Measurements from ENCODE around the gene HLA-DMB. TPM values are rescaled to one million over a fixed set of nuclear protein-coding genes. Genes with fewer than 3 reads are reported as not detected.
"Not testable (repeated sequence)": the region's sequence is repeated elsewhere in the genome, so short reads cannot be mapped to it uniquely, and the experiment has no call there.

The HLA-DMB gene
- polyA plus RNA-seq, 1 of the 3 experiments (the other 2 are of a cell fraction): not detected

GRCh38 chr6:32943864-32944649 is 3.2 kb upstream of the HLA-DMB start:
- peaks cover 6% of the 10 kb centered on the region for H3K9me3 ChIP-seq
- no peak for TF ChIP-seq JUND (IDR thresholded peaks at IDR 0.05)
- no peak for TF ChIP-seq GATA2 (CRISPR knock-in tag; IDR thresholded peaks at IDR 0.05)
- no peak for TF ChIP-seq RXRA (IDR thresholded peaks at IDR 0.05; ENCODE audit: borderline replicate concordance, low read depth)
- TF ChIP-seq REST (IDR thresholded peaks at IDR 0.05; ENCODE audit: low read depth, low read length): no peak
- DNase-seq: no peak
- no peak overlapping the region for H3K9ac ChIP-seq
- H3F3A ChIP-seq (replicated peaks; ENCODE audit: insufficient read depth): no peaks in the 10 kb centered on the region
- no peak overlapping the region for H3K4me3 ChIP-seq (ENCODE audit: low read depth in 2 of 2, low read length in 1 of 2)
- ChIA-PET CTCF (interaction anchor here (1.2 to 15.2 kb wide), 5 partner anchors 11 to 76 kb away, joined by 3 to 391 read pairs (median 43); partner anchors contain the start of gene HLA-DMA), POLR2A (no interaction called here)
- no peaks in the 10 kb centered on the region for H4K20me1 ChIP-seq (ENCODE audit: insufficient read depth)
- H3K36me3 ChIP-seq (replicated peaks in 1 of 2; ENCODE audit: control insufficient read depth in 1 of 2, insufficient read depth in 2 of 2, low read length in 1 of 2): no peaks in the 10 kb centered on the region
- no peaks in the 10 kb centered on the region for H3K9me2 ChIP-seq
- no peak overlapping the region for H3K27ac ChIP-seq (ENCODE audit: low read depth in 2 of 2, low read length in 1 of 2)
- H3K79me2 ChIP-seq (ENCODE audit: insufficient read depth): no peaks in the 10 kb centered on the region
- peaks cover 0 to 3% of the 10 kb centered on the region in 2 experiments; a peak in 1 of 4 replicates for H3K4me1 ChIP-seq (ENCODE audit: control insufficient read depth in 1 of 2, insufficient read depth in 2 of 2, low read depth in 1 of 2, low read length in 1 of 2)
- H3K4me2 ChIP-seq: no peak overlapping the region
- WGBS (ENCODE audit: low lambda C conversion rate): 22% methylated on average over 4 of the region's 4 CpGs
- peaks cover 26% of the 10 kb centered on the region; the same call in 1 of the 2 replicates for H3K27me3 ChIP-seq (ENCODE audit: insufficient read depth)
- H2AFZ ChIP-seq (ENCODE audit: low read depth): no peak overlapping the region

GRCh38 chr6:32942555-32943123 is 1.8 kb upstream of the HLA-DMB start:
- H3K9me3 ChIP-seq; H4K20me1 ChIP-seq (ENCODE audit: insufficient read depth); H3K4me2 ChIP-seq; H3K36me3 ChIP-seq (replicated peaks in 1 of 2; ENCODE audit: control insufficient read depth in 1 of 2, insufficient read depth in 2 of 2, low read length in 1 of 2); H3K4me1 ChIP-seq (ENCODE audit: control insufficient read depth in 1 of 2, insufficient read depth in 2 of 2, low read depth in 1 of 2, low read length in 1 of 2); H3K79me2 ChIP-seq (ENCODE audit: insufficient read depth); H3F3A ChIP-seq (replicated peaks; ENCODE audit: insufficient read depth); H3K9ac ChIP-seq; H2AFZ ChIP-seq (ENCODE audit: low read depth); H3K9me2 ChIP-seq; H3K4me3 ChIP-seq (ENCODE audit: low read depth in 2 of 2, low read length in 1 of 2); POLR2A ChIA-PET; DNase-seq; H3K27ac ChIP-seq (ENCODE audit: low read depth in 2 of 2, low read length in 1 of 2): not testable (repeated sequence)
- peaks cover 37% of the 10 kb centered on the region; the same call in 1 of the 2 replicates for H3K27me3 ChIP-seq (ENCODE audit: insufficient read depth)
- CTCF ChIA-PET: interaction anchor here (0.7 to 15.2 kb wide), 7 partner anchors 10 to 305 kb away, joined by 3 to 391 read pairs (median 21); partner anchors contain the start of genes BRD2 and HLA-DMA
- 43% methylated on average over 9 of the region's 9 CpGs for WGBS (ENCODE audit: low lambda C conversion rate)

Data from SK-N-SH (cell line).